SK-MEL-5 (cell line): ENCODE data around the gene HDAC4. TPM values are rescaled to one million over a fixed set of nuclear protein-coding genes. Genes with fewer than 3 reads are reported as not detected.
A peak's percentile ranks its signal among the peaks of the same experiment; 100 is the strongest.

Experiments
- DNase-seq: peaks from one replicate; pipeline ENCODE4 v3.0.0-alpha.2; 2016; ENCODE audit warnings: low read depth, low spot score
- in situ Hi-C: cut with HindIII; loops from 2 replicates; pipeline ENCODE4 v1.10.0; 2016; ENCODE audit warnings: low sequenced_read_pairs, high pct_unique_total_duplicates, low pct_unique_long_range_greater_than_20kb
- total RNA-seq: library from RNA; depleted of rRNA; stranded (reverse); fragments of >200 nt; shearing (Covaris generic); gene quantifications from 2 replicates; pipeline ENCODE4 v1.2.3, GENCODE V29; 2014

HDAC4 gene
- total RNA-seq, 1 experiment from 2014 or later, result 14.1 TPM

DNA sequence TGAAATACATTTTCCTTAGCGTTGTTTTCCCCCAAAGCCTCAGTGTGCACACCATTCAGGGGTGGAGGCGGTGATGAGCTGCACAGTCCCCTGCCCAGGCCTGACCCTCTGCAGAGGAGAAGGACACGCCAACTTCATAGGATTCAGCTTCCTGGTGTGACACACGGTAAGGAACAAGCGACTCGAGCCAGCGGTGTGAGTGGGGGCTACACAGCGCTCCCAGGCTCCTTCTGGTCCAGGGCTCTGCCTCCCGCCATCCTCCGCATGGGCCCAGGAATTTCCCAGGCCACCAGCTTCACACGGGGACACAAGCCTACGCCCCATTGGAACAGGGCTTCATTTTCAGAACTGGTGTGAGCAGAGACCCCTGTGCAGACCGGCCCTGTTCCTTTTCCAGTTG lies 272.1 kb downstream of the HDAC4 start:
- DNase-seq, result no peak
- in situ Hi-C loops, result no loop called here

DNA sequence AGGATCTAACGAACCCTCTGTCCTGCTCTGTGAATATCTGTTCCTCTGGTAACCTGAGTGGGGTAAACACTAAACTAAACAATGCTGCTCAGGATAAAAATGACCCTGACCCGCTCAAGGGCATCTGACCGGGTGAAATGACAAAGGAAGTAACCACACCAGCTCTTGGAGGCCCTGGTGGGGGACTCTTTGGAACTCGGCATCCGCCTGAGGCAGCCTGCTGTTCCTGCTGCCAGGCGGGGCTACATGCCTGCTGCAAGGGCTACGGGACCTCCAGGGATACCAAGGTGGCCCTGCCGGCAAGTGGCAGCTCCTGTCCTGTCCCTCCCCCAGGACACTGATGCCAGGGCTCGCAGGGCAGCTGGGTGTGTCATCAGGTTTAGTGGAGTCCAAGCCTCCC lies 273.3 kb downstream of the HDAC4 start:
- DNase-seq, result no peak
- in situ Hi-C loops, result no loop called here

DNA sequence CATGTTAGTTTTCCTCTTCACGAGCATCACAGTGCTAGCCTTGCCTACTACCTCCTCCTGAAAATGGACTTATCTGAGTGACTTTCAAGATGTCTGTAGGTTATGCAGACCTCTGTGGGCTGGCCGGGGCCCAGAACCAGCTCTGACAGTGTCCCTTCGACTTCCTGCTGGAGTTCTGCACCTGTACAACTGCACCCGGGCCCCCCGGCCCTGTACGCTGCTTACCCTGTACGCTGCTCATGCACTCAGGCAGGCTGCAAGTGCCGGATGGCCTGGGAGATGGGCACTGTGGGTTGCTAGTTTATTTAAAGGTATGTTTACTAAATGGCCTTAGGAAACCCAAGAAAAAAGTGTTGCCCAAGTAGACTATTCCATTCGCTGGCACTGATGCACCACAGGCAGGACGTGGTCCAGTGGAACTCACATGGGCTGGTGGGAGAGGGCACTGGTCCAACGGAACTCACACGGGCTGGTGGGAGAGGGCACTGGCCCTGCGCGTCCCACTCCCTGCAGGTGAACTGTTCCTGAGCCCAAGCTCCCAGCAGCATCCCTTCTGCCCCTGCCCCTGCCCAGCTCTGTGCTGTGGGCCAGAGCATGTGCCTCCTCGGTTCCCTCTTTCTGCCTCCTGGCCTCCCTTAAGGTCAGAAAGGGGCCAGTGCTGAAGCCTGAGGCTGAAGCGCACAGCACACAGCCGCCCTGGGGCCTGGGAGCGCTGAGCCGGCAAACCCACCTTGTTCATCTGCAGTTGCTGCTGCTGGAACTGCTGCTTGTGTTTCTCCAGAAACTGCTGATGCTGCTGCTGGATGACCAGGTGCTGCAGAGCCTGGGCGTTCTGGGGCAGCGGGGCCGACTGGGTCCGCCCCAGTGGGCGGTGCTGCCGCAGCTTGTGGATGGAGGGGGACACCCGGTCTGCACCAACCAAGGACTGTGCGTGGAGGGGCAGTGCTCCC lies 274.8 kb downstream of the HDAC4 start:
- in situ Hi-C loops, result no loop called here
- no peak for DNase-seq

DNA sequence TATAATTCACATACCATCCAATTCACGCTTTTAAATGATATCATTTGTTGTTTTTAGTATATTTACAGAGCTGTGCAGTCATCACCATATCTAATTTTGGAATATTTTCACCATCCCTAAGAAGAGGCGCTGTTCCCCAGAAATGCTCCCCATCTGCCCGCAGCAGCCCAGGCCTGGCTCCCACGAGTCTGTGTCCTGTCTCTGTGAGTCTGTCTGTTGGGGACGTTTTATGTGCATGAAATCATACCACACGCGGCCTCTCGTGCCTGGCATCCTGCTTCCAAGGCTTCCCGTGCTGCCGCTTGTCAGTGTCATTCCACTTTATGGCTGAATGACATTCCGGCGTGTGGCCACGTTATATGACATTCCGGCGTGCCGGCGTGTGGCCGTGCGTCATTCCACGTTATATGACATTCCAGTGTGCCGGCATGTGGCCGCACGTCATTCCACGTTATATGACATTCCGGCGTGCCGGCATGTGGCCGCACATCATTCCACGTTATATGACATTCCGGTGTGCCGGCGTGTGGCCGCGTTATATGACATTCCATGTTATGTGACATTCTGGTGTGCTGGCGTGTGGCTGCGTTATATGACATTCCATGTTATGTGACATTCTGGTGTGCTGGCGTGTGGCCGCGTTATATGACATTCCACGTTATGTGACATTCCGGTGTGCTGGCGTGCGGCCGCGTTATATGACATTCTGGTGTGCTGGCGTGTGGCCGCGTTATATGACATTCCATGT lies 276.5 kb downstream of the HDAC4 start:
- in situ Hi-C loops, result no loop called here
- no peak for DNase-seq

DNA sequence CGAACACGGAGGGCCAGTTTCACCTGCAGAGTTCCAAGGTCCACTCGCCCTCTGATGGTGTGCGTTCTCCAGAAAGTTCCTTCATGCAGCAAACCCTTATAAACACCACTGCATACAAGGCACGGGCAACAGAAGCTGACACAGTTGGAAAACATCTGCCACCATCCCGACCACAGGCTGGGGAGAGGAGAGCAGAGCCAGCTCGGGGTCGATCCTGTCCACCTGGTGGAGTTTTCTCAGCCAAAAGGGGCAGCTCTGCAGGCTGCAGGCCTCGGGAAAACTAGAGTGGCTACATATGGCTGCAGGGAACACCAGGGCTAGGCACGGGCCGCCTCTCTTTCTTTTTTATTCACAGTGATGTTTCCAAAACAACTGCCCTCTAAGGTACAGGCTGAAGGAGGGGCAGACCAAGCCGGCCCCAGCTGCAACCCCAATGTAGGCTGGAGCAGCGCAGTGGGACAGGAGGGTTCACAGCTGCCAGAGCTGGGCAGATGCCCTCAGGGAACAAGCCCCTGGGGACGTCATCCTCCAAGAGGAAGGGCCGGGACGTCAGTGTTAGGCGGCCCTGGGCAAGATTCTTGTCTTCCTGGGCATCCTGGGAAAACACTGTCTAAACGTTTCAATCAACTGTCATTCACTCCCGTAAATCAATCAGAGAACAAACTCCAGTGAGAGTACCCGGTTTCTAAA lies 278.3 kb downstream of the HDAC4 start:
- DNase-seq, result no peak
- in situ Hi-C loops, result no loop called here

DNA sequence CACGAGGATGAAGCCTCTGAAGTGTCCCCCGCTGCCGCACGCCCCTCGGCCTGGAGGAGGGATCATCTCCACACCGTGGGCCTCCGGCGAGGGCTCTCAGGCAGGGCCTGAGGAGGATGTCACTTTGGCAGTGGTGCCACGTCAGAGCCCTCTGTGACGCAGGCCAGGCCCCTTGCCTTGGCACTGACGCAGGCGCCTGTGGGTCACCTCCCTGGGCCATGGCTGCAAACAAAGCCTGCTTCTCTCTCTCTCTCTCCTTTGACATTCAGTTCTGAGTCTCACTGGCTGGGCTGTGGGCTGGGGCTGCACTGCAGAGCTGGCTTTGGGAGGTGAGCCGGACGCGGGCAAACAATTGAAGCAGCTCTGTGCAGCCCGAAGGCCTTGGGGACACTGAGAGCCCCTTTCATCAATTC lies 279.2 kb downstream of the HDAC4 start:
- in situ Hi-C loops, result no loop called here
- DNase-seq, result peak; percentile 34

DNA sequence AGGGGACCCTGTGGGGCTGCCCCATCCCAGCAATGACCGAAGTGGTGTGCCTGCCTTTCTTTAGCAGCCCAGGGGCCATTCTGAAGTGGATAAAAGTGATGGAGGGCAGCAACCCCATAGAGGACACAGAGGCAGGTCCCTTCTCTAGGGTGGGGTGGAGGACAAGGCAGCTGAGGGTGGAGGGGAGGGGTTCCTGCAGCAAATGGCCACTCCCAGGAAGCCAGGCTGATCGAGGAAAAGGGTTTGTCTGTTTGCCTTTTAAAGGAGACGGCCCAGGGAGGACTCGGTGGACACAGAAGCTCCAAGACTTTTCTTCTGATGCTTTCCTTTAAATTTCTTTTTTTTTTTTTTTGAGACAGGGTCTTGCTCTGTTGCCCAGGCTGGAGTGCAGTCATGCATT lies 280.2 kb downstream of the HDAC4 start:
- DNase-seq, result no peak
- in situ Hi-C loops, result no loop called here

DNA sequence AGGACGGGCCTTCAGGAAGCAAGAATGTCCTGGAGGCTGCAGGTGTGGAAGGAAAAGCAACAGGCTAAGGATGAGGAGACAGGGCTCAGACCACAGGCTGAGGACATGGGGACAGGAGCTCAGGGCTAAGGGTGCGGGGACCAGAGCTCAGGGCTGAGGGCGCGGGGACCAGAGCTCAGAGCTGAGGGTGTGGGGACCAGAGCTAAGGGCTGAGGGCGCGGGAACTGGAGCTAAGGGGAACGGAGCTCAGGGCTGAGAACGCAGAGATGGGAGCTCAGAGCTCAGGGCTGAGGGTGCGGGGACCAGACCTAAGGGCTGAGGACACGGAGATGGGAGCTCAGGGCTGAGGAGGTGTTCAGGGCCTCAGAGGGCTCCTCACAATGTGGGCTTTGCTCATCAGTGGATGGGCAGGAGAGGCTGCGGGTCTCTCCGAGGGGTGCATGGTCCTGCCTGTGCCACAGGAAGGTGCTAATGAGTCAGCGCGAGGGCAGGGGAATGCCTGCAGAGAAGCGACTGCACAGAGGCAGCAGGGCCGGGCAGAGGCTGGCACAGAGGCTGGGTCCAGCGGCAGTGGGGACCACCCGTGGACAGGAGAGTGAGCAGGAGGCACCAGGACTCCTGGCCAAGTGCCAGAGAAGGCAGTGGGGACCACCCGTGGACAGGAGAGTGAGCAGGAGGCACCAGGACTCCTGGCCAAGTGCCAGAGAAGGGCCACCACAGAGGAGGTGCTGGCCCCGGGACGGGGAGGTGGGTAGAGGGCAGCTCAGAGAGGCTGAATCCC lies 281.3 kb downstream of the HDAC4 start:
- no peak for DNase-seq
- in situ Hi-C loops, result no loop called here

GRCh38 chr2:239118675-239119211 lies 282.1 kb downstream of the HDAC4 start:
- no peak for DNase-seq
- in situ Hi-C loops, result no loop called here

DNA sequence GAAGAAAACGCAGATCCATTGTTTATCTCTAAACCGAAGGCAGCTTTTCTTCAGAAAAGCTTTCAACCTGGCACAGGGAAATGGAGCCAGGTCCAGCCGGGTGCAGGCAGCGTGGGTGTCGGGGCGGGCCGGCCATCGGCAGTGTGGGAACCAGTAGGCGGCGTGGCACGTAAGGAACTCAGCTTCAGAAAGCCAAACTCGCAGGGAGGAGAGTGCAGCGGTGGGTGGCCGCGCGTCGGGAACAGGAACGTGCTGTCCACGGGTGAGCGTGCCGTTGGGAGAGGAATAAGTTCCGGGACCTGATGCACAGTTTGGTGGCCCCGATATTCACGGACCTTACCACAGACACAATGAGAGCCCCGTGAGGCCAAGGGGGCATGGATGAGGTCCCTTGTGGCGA lies 282.6 kb downstream of the HDAC4 start:
- in situ Hi-C loops, result no loop called here
- no peak for DNase-seq

- no peak for DNase-seq
- in situ Hi-C loops, result no loop called here
These were observed 283.0 kb downstream of the HDAC4 start for GRCh38 chr2:239117831-239118230.

- no peak for DNase-seq
These were observed 284.2 kb downstream of the HDAC4 start for GRCh38 chr2:239116456-239117246.

GRCh38 chr2:239115616-239116015 lies 285.2 kb downstream of the HDAC4 start:
- in situ Hi-C loops, result no loop called here
- DNase-seq, result no peak

More at GRCh38 chr2:239116456-239117246, 284.2 kb downstream of the HDAC4 start:
- in situ Hi-C loops, result no loop called here

GRCh38 chr2:239114616-239115265 lies 286.1 kb downstream of the HDAC4 start:
- DNase-seq, result no peak
- in situ Hi-C loops, result no loop called here

GRCh38 chr2:239114119-239114581 lies 286.7 kb downstream of the HDAC4 start:
- in situ Hi-C loops, result no loop called here
- no peak for DNase-seq

- no peak for DNase-seq
- in situ Hi-C loops, result no loop called here
These were observed 287.2 kb downstream of the HDAC4 start for GRCh38 chr2:239113615-239114014.
